PC-9 (cell line): Measurements from ENCODE around the gene PHLDB2.

Source experiments
- EZH2 ChIP-seq: fragments of 200-600 bp; sonication (generic); IDR thresholded peaks from 2 replicates; pipeline ENCODE4 v1.8.0; 2017; ENCODE audit warnings: antibody characterized with exemption, low read depth
- TF ChIP-seq, protein P1 (sequence below): fragments of 200-600 bp; sonication (generic); conservative IDR thresholded peaks from 2 replicates; pipeline ENCODE4 v1.6.1; 2017; ENCODE audit warnings: mixed run types, antibody characterized with exemption, mild to moderate bottlenecking, moderate library complexity

- TF ChIP-seq, protein P1, sequence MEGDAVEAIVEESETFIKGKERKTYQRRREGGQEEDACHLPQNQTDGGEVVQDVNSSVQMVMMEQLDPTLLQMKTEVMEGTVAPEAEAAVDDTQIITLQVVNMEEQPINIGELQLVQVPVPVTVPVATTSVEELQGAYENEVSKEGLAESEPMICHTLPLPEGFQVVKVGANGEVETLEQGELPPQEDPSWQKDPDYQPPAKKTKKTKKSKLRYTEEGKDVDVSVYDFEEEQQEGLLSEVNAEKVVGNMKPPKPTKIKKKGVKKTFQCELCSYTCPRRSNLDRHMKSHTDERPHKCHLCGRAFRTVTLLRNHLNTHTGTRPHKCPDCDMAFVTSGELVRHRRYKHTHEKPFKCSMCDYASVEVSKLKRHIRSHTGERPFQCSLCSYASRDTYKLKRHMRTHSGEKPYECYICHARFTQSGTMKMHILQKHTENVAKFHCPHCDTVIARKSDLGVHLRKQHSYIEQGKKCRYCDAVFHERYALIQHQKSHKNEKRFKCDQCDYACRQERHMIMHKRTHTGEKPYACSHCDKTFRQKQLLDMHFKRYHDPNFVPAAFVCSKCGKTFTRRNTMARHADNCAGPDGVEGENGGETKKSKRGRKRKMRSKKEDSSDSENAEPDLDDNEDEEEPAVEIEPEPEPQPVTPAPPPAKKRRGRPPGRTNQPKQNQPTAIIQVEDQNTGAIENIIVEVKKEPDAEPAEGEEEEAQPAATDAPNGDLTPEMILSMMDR: no peak
- no peak for TF ChIP-seq EZH2
These were observed 6.5 kb upstream of the PHLDB2 start for GRCh38 chr3:111852540-111852939.
